DND-41 (cell line): ENCODE data around the gene ZNF688.

Experiments used
- ATAC-seq: fragments of 200-7000 bp; cut with Tn5 transposase; 3 replicates; pipeline ENCODE4 v1.9.1; 2021; ENCODE audit warnings: low read depth; ENCODE audit not compliant: insufficient read depth
- DNase-seq: peaks from one replicate; pipeline ENCODE4 v3.0.0-alpha.2; 2020
- H2AFZ ChIP-seq: 2 replicates; pipeline ENCODE4 v1.6.0; 2012; ENCODE audit warnings: low read depth, low read length
- H3K27ac ChIP-seq: 2 replicates; pipeline ENCODE4 v1.5.1; 2012; ENCODE audit warnings: low read length, inconsistent platforms
- H3K27me3 ChIP-seq: fragments of 200-600 bp; sonication (generic); 2 replicates; pipeline ENCODE4 v1.6.0; 2012; ENCODE audit warnings: low read length, mild to moderate bottlenecking, inconsistent platforms; ENCODE audit not compliant: insufficient read depth, poor library complexity
- H3K36me3 ChIP-seq: 2 replicates; pipeline ENCODE4 v1.5.1; 2012; ENCODE audit warnings: low read length, inconsistent platforms; ENCODE audit not compliant: insufficient read depth
- H3K4me1 ChIP-seq: 2 replicates; pipeline ENCODE4 v1.5.1; 2012; ENCODE audit warnings: mild to moderate bottlenecking, low read length; ENCODE audit not compliant: insufficient read depth
- H3K4me2 ChIP-seq: 2 replicates; pipeline ENCODE4 v1.6.0; 2012; ENCODE audit warnings: mild to moderate bottlenecking, moderate library complexity, low read length, inconsistent platforms; ENCODE audit not compliant: insufficient read depth
- H3K4me3 ChIP-seq, 2 experiments: fragments of 200-600 bp in 1 of 2; shearing (Covaris generic) in 1 of 2; 2 replicates each; pipeline ENCODE4 v1.5.1; 2012 to 2016; ENCODE audit warnings: inconsistent platforms in 2 of 2, low read length in 2 of 2, mild to moderate bottlenecking in 2 of 2, low read depth in 1 of 2, moderate library complexity in 1 of 2
- H3K79me2 ChIP-seq: 2 replicates; pipeline ENCODE4 v1.6.0; 2012; ENCODE audit warnings: low read length, inconsistent platforms; ENCODE audit not compliant: insufficient read depth
- H3K9ac ChIP-seq: 2 replicates; pipeline ENCODE4 v1.6.0; 2012; ENCODE audit warnings: low read depth, mild to moderate bottlenecking, inconsistent platforms, low read length, moderate library complexity
- H3K9me3 ChIP-seq: 2 replicates; pipeline ENCODE4 v1.5.1; 2012; ENCODE audit warnings: low read length, moderate library complexity, mild to moderate bottlenecking, inconsistent platforms; ENCODE audit not compliant: insufficient read depth, severe bottlenecking
- H4K20me1 ChIP-seq: 2 replicates; pipeline ENCODE4 v1.6.0; 2012; ENCODE audit warnings: low read length; ENCODE audit not compliant: insufficient read depth
- CTCF ChIP-seq: IDR thresholded peaks from 2 replicates; pipeline ENCODE4 v1.5.1; 2012; ENCODE audit warnings: borderline replicate concordance, low read length, moderate library complexity, mild to moderate bottlenecking; ENCODE audit not compliant: poor library complexity, severe bottlenecking; ENCODE audit errors: extremely low read depth
- EZH2 ChIP-seq: IDR thresholded peaks from 3 replicates; pipeline ENCODE4 v1.6.1; 2012; ENCODE audit warnings: borderline replicate concordance, low read depth, mild to moderate bottlenecking, moderate library complexity, low read length, inconsistent platforms; ENCODE audit not compliant: severe bottlenecking

The ZNF688 gene

GRCh38 chr16:30535106-30535776 is 36.3 kb downstream of the ZNF688 start:
- H3K9me3 ChIP-seq = no peaks in the 10 kb centered on the region
- H3K4me1 ChIP-seq = peaks cover 36% of the 10 kb centered on the region
- ATAC-seq (peak; percentile 30), DNase-seq (peak; percentile 69)
- peaks cover 54% of the 10 kb centered on the region for H3K79me2 ChIP-seq
- H3K4me2 ChIP-seq = peak overlapping the region; percentile 66
- peak overlapping the region; percentile 70 for H3K9ac ChIP-seq
- peak overlapping the region; percentile 49 to 71 for H3K4me3 ChIP-seq
- H3K36me3 ChIP-seq = peaks cover 50% of the 10 kb centered on the region
- H3K27ac ChIP-seq = peak overlapping the region; percentile 96
- H4K20me1 ChIP-seq = no peaks in the 10 kb centered on the region
- no peak for TF ChIP-seq EZH2
- no peak for TF ChIP-seq CTCF
- H2AFZ ChIP-seq = peak overlapping the region; percentile 85
- no peaks in the 10 kb centered on the region for H3K27me3 ChIP-seq

DNA sequence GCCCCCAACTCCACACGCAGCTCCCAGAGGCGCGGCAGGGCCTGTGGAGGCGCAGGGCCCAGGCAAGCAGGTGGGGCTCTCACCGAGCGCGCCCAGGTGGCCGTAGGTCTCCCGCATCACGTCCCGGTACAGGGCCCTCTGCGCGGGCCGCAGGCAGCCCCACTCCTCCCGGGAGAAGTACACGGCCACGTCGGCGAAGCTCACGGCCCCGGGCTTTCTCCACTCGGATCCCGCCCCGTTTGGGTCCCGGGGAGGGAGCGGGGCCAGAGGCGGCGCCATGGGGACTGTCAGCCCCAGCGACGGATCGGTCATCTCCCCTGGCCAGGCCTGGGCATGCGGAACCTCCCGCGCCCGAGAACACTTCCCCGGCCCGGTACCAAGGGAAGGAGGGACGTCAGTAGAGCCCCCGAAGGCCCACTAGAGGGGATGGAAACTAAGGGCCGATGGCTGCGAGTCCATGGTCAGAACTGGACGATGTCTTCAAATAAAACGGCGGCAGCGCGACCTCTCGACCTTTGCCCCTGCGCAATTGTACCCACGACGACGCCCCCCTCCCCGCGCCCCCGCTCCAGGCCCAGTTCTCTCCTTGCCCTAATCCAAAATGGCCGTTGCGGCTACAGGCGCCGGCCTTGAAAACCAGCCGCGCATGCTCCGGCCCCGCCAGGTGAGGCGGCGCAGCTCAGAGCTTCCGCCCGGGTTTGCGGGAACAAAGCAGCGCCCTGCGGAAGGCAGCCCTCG is 37.0 kb downstream of the ZNF688 start, which contains the start of gene ZNF747:
Gene ZNF747 (minus strand): TSS at position 491 of the 738 bp plus-strand sequence. CDS start 179 bp downstream, at position 312.
- H3K4me1 ChIP-seq = peaks cover 36% of the 10 kb centered on the region
- peak within 1 kb of the TSS; percentile 70 for H3K9ac ChIP-seq
- peak; percentile 96 for DNase-seq
- ATAC-seq = peak; percentile 84
- no peaks in the 10 kb centered on the region for H3K27me3 ChIP-seq
- TF ChIP-seq EZH2 (no peak), CTCF (peak; percentile 2)
- peak within 1 kb of the TSS; percentile 49 to 71 for H3K4me3 ChIP-seq
- H3K27ac ChIP-seq = peak within 1 kb of the TSS; percentile 96
- no peaks in the 10 kb centered on the region for H3K9me3 ChIP-seq
- H4K20me1 ChIP-seq = no peaks in the 10 kb centered on the region
- H3K79me2 ChIP-seq = peaks cover 54% of the 10 kb centered on the region
- H3K4me2 ChIP-seq = peak within 1 kb of the TSS; percentile 66
- peak within 1 kb of the TSS; percentile 85 for H2AFZ ChIP-seq
- H3K36me3 ChIP-seq = peaks cover 48% of the 10 kb centered on the region

- H2AFZ ChIP-seq = peak overlapping the region; percentile 85
- ATAC-seq = peak; percentile 2; the same call in 1 of the 3 replicates
Observed at GRCh38 chr16:30533748-30534367, 37.7 kb downstream of the ZNF688 start.

More at GRCh38 chr16:30533748-30534367, 37.7 kb downstream of the ZNF688 start:
- Histone ChIP-seq H3K4me2 (peak overlapping the region; percentile 66), H3K9ac (peak overlapping the region; percentile 70), H3K27me3 (no peaks in the 10 kb centered on the region), H3K9me3 (no peaks in the 10 kb centered on the region), H4K20me1 (no peaks in the 10 kb centered on the region), H3K4me1 (peaks cover 41% of the 10 kb centered on the region), H3K79me2 (peaks cover 50% of the 10 kb centered on the region), H3K4me3 (peak overlapping the region; percentile 49 to 71), H3K27ac (peak overlapping the region; percentile 96), H3K36me3 (peaks cover 43% of the 10 kb centered on the region)
- peak; percentile 38 for DNase-seq
- TF ChIP-seq CTCF = no peak
